ENCODE results near the gene RMC1. TPM values are rescaled to one million over a fixed set of nuclear protein-coding genes. Genes with fewer than 3 reads are reported as not detected.

Gene RMC1
- total and polyA plus RNA-seq, 11 donors, result 12.2 to 27.8 (median 17.5) TPM

- Histone ChIP-seq H3K36me3 (no peaks in the 10 kb centered on the region), H3K9me3 (no peaks in the 10 kb centered on the region), H3K4me3 (no peak overlapping the region), H3K4me1 (peaks cover 0 to 35% (median 12%) of the 10 kb centered on the region in 12 donors), H3K27ac (no peak overlapping the region), H3K27me3 (no peaks in the 10 kb centered on the region)
- ATAC-seq (no peak), DNase-seq (no peak)
- TF ChIP-seq POLR2A (IDR thresholded peaks at IDR 0.05) (no peak), CTCF (IDR thresholded peaks at IDR 0.05) (no peak)
- 55 to 72% (median 65%) methylated on average over 7 to 11 of the region's 11 CpGs for WGBS, 4 donors
- intact Hi-C loops (cut with DNase I), result loop anchor here in 1 of 10 donors (10.0 kb wide), 1 partner anchor 205 kb away; no protein-coding TSS in a partner anchor
Observed at GRCh38 chr18:23499291-23499781, 4.0 kb upstream of the RMC1 start.

GRCh38 chr18:23501626-23502025, 1.7 kb upstream of the RMC1 start:
- intact Hi-C loops (cut with DNase I), result loop anchor here in 8 of 10 donors (2.0 to 10.0 kb wide), 6 partner anchors 49 to 367 kb away; partner anchors contain the start of genes NPC1 (in 4 of the 8), RIOK3 (in 2 of the 8) and CABLES1 (in 1 of the 8)
- DNase-seq (no peak), ATAC-seq (no peak)
- 83 to 89% (median 86%) methylated on average over 6 of the region's 6 CpGs for WGBS, 4 donors
- Histone ChIP-seq H3K4me1 (peaks cover 0 to 49% (median 23%) of the 10 kb centered on the region in 12 donors), H3K27me3 (no peaks in the 10 kb centered on the region), H3K9me3 (no peaks in the 10 kb centered on the region), H3K36me3 (peaks cover 0 to 8% (median 4%) of the 10 kb centered on the region in 9 donors), H3K4me3 (no peak overlapping the region), H3K27ac (no peak overlapping the region)
- TF ChIP-seq CTCF (IDR thresholded peaks at IDR 0.05) (no peak), POLR2A (IDR thresholded peaks at IDR 0.05) (no peak)

- H3K4me1 ChIP-seq, result peaks cover 0 to 49% (median 23%) of the 10 kb centered on the region in 12 donors
- WGBS, 4 donors, result 18 to 21% (median 19%) methylated on average over 6 of the region's 6 CpGs
- intact Hi-C loops (cut with DNase I), result loop anchor here in 8 of 10 donors (1.0 to 10.0 kb wide), 8 partner anchors 49 to 368 kb away; partner anchors contain the start of genes NPC1 (in 5 of the 8), RIOK3 (in 3 of the 8) and CABLES1 (in 1 of the 8)
Observed at GRCh38 chr18:23502516-23503037, 734 bp upstream of the RMC1 start.

More at GRCh38 chr18:23502516-23503037, 734 bp upstream of the RMC1 start:
- TF ChIP-seq POLR2A (IDR thresholded peaks at IDR 0.05) (no peak), CTCF (IDR thresholded peaks at IDR 0.05) (no peak)
- peak overlapping the region; percentile 82 to 96 (median 90) for H3K27ac ChIP-seq
- H3K9me3 ChIP-seq, result no peaks in the 10 kb centered on the region
- H3K27me3 ChIP-seq, result no peaks in the 10 kb centered on the region
- DNase-seq (no peak), ATAC-seq (no peak)
- peaks cover 0 to 16% (median 14%) of the 10 kb centered on the region in 9 donors for H3K36me3 ChIP-seq
- H3K4me3 ChIP-seq, result peak overlapping the region; percentile 81 to 100 (median 98)

All from heart left ventricle (tissue), 16 donors.